Measurements from ENCODE around the gene NEK4.
"Not testable (repeated sequence)": the region's sequence is repeated elsewhere in the genome, so short reads cannot be mapped to it uniquely, and the experiment has no call there.

NEK4 gene

GRCh38 chr3:52777959-52778805, 7.4 kb upstream of the NEK4 start:
- DNase-seq (ENCODE audit: low spot score) = no peak

- DNase-seq (ENCODE audit: low spot score) = no peak
Measured at GRCh38 chr3:52777127-52777958, 6.6 kb upstream of the NEK4 start, which contains the start of gene ITIH1. TSS of gene ITIH1 (plus strand) at chr3:52777599. CDS start at chr3:52777616, 17 bp downstream.

GRCh38 chr3:52776486-52776885, 5.7 kb upstream of the NEK4 start:
- DNase-seq (ENCODE audit: low spot score) = not testable (repeated sequence)

- no peak for DNase-seq (ENCODE audit: low spot score)
Measured at GRCh38 chr3:52775877-52776276, 5.1 kb upstream of the NEK4 start.

DNA sequence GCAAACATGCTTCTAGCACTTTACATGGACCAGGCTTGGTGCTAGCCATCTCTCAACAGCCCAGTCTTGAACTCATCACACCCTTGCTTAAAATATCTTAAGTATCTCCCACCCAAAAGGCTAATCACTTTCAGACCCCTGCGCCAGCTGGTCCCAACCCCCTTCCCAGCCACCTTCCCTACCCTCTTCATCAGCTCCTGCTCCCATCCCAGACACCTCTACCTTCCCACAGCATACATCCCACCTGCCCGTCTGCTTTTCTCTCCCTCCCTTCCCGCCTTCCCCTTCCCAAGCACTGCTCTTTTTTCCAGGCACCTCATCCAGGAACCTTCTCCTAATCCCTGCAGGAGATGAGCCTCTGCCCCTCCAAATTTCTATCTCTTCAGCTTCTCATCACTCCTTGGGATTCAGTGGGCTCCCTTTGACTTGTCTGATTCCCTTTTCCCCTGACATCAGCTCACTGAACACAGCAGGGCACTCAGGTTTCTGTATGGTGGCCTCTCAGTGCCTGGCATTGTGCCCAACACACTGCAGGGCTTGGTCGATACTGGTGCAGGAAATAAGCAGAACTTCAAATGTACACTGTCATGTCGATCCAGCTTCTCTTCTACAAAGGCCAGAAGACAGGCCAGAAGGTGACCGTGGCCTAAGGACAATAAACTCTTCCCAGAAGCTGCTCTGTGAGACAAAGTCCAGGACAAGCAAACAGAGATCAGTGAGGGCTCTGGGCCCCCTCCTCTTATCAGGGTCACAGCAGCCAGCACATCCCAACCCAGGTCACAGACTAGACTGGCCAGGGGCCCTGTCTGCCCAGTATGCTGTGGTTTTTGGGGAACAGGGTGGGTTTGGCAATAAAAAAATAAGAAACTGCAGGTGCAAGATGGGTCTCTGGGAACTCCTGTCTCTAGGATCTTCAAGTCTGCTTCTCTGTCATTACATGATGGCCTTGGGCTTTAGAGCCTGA, 4.4 kb upstream of the NEK4 start:
- DNase-seq (ENCODE audit: low spot score) = peak; percentile 39

DNA sequence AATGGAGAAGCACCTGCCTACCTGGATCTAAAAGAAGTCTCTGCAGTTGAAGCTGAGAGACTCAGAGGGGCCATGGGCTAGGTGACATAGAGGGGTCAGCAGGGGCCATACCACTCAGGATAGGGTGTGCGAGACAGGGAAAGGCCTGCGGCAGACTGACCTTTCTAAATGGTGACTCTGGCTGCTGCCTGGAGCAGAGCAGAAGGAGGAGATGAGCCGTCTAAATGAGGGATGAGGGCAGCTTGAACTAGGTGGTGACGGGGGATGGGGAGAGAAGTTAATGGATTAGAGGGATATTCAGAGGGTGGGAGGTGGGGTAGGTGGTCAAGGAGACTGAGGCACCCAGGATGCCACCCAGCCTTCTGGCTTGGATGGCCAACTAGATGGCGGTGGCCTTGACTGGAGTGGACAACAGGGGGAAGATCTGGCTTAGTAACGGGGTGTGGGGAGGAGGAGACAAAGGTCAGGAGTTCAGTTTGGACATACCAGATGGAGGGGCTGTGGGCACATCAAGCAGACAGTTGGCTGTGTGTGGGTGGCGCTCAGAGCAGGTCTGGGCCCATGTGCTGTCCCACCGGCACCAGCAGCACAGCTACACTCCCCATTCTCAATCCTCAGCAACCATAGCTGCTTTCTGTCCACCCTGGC, 3.5 kb upstream of the NEK4 start:
- DNase-seq (ENCODE audit: low spot score) = no peak

- DNase-seq (ENCODE audit: low spot score) = no peak
Measured at GRCh38 chr3:52773361-52774065, 2.8 kb upstream of the NEK4 start.

GRCh38 chr3:52771702-52772101, 962 bp upstream of the NEK4 start:
- no peak for DNase-seq (ENCODE audit: low spot score)

DNA sequence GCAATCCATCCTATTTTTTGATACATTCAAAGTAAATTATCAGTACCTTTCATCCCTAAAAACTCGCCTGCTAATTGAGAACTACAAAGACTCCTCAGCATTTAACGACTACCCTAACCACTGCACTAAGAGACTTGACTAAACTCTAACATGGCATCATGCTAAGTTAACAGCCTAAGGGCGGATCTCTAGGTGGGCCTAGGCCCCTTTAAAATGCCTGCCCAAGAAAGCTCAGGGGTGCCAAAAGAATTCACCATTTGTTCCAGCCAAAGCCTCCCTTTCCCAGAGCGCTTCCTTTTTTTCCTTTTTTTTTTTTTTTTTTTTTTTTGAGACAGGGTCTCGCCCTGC, 568 bp upstream of the NEK4 start:
- no peak for DNase-seq (ENCODE audit: low spot score)

- DNase-seq (ENCODE audit: low spot score) = no peak
Measured at GRCh38 chr3:52769786-52770455, 819 bp downstream of the NEK4 start.

- no peak for DNase-seq (ENCODE audit: low spot score)
Measured at GRCh38 chr3:52763466-52763865, 7.3 kb downstream of the NEK4 start.

GRCh38 chr3:52756141-52756540, 14.6 kb downstream of the NEK4 start:
- no peak for DNase-seq (ENCODE audit: low spot score)

DNA sequence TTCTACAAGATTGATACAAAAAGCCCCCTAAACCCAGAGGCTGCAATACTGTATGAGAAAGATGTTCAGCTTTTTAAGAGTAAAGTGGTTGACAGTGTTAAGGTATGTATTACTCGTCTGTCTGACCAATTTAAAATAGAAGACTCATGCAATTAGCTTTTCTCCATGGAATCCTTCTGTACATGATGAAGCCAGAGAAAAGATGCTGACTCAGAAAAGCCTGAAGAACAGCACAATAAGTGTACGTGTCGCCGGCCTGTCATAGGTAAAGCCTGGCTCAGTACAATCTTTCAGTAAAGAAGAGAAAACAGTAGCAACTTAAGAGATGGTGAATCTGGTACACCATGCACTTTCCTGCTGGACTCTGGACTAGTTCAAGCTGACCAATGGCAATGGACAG, 16.4 kb downstream of the NEK4 start:
- DNase-seq (ENCODE audit: low spot score) = no peak

- DNase-seq (ENCODE audit: low spot score) = no peak
Measured at GRCh38 chr3:52752045-52752660, 18.6 kb downstream of the NEK4 start.

GRCh38 chr3:52743721-52744120, 27.0 kb downstream of the NEK4 start:
- DNase-seq (ENCODE audit: low spot score) = no peak

DNA sequence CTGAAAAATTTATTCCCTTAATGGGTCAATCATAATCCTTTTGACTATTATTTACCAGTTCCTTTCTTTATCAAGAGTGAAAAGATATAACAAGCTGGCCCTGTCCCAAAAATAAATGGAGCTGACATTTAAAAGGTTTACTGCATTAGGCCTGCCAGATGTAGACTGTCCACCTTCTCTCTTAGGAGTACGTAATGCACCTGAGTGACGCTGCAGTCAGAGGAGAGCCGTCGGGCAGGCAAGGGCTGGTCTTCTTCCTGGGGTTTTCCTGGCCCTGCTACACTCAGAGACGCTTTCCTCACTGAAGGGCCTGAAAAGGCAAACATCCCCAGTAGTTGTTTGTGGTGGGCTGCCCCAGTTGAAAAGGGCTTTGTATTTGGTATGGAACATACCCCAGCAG, 27.6 kb downstream of the NEK4 start:
- DNase-seq (ENCODE audit: low spot score) = no peak

- DNase-seq (ENCODE audit: low spot score) = peak; percentile 6
Measured at GRCh38 chr3:52742418-52743041, 28.2 kb downstream of the NEK4 start.

DNA sequence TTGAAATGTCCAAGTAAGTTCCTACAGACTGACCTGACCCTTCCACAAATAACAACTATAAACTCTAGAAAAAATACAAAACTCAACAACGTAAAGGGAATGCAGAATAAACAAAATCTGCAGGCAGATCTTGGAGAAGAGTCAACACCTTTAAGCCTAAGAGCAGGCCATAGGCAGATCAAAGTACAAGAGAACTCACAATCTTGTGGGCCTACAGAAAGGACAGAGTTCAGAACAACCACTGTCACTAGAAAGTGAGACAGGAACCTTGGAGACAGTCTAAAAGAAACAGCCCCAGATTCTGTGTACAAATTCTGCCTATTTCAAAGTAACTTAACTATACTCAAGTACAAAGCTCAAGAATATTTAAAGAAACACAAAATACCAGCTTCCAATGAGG, 31.0 kb downstream of the NEK4 start:
- DNase-seq (ENCODE audit: low spot score) = no peak

- DNase-seq (ENCODE audit: low spot score) = no peak
Measured at GRCh38 chr3:52733256-52733891, 37.4 kb downstream of the NEK4 start.

All from HuH-7 (cell line).